Left cardiac atrium (tissue), 4 donors: ENCODE results near the gene TCAF1. TPM values are rescaled to one million over a fixed set of nuclear protein-coding genes. Genes with fewer than 3 reads are reported as not detected.
A peak's percentile ranks its signal among the peaks of the same experiment; 100 is the strongest.

Experiments
- ATAC-seq, 2 donors: fragments of 200-7000 bp; cut with Tn5 transposase; one replicate each; pipeline ENCODE4 v1.9.1; 2020; ENCODE audit warnings: mild to moderate bottlenecking in 2 of 2, moderate library complexity in 2 of 2
- DNase-seq: peaks from one replicate; pipeline ENCODE4 v3.0.0-alpha.2; 2020
- intact Hi-C, 2 donors: fragments of 100-400 bp; cut with DNase I; formaldehyde crosslinking; loops; one replicate each; pipeline versions ENCODE4 v1.14.1 to v1.15.1; 2022 to 2023
- long read RNA-seq: library from polyadenylated mRNA; unstranded; transcript quantifications from one replicate; pipeline ENCODE4 v2.0.0, GENCODE V29; 2021
- total RNA-seq, 2 donors: library from RNA; stranded (reverse); fragmentation: NEBNext Ultra II Directional; extraction: Animal tissue kit (Norgen Biotek cat#: 25700); gene quantifications; one replicate each; pipeline ENCODE4 v1.2.1, GENCODE V29; 2021
- donor health status: DM: no; HTN: yes; CAD: no.
- donor health status: DM: no; HTN: yes; CAD: no; lungs with severe emphysema.
- donor health status: DM: yes; HTN: yes; CAD: no.
- donor health status: Dilated cardiomyopathy.

The TCAF1 gene, protein sequence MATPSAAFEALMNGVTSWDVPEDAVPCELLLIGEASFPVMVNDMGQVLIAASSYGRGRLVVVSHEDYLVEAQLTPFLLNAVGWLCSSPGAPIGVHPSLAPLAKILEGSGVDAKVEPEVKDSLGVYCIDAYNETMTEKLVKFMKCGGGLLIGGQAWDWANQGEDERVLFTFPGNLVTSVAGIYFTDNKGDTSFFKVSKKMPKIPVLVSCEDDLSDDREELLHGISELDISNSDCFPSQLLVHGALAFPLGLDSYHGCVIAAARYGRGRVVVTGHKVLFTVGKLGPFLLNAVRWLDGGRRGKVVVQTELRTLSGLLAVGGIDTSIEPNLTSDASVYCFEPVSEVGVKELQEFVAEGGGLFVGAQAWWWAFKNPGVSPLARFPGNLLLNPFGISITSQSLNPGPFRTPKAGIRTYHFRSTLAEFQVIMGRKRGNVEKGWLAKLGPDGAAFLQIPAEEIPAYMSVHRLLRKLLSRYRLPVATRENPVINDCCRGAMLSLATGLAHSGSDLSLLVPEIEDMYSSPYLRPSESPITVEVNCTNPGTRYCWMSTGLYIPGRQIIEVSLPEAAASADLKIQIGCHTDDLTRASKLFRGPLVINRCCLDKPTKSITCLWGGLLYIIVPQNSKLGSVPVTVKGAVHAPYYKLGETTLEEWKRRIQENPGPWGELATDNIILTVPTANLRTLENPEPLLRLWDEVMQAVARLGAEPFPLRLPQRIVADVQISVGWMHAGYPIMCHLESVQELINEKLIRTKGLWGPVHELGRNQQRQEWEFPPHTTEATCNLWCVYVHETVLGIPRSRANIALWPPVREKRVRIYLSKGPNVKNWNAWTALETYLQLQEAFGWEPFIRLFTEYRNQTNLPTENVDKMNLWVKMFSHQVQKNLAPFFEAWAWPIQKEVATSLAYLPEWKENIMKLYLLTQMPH
- 10 to 100 TPM; 24.0 to 26.9 TPM for total RNA-seq
- long read RNA-seq, full-length matches to known transcripts = 6 of 37 reads
- long read RNA-seq, partial matches to known transcripts = 16 of 37 reads
- long read RNA-seq, other reads (novel, unspliced or antisense) = 15 of 37 reads

DNA sequence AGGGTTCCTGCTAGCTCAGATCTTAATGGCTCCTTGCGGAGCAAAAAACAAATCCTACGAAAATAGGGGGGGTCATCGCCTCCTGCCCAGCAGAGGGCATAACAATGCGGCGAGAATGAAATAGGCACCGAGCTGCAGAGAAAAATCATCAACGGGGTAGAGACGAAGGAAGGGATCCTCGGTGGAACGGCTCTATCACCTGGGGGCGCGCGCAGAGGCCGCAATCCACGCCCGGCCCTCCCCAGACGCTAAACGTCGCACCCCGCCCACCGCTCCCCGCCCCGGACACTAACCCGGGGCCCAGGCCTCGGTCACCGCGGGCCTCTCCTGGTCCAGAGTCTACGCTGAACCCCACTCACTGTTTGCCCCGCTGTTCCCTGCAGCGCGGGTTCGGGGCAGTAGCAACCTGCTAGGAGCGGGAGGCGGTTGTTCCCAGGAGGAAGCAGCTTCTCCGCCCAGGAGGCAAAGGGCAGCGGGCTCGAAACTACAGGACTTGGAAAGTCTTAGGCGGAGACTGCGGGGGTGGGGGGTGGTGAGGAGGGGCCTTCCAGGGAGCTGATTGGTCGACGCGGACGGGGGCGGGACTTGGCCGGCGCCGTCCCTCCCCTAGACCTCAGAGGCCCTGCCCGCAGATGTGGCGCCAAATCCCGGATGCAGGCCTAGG lies at the start of gene TCAF1:
Gene TCAF1, minus strand, starts transcription at position 509 of the 664 bp plus-strand sequence. CDS start 25,568 bp downstream, outside the sequence.
- intact Hi-C loops = no loop called here
- DNase-seq (peak; percentile 96), ATAC-seq (peak; percentile 98 to 99)

DNA sequence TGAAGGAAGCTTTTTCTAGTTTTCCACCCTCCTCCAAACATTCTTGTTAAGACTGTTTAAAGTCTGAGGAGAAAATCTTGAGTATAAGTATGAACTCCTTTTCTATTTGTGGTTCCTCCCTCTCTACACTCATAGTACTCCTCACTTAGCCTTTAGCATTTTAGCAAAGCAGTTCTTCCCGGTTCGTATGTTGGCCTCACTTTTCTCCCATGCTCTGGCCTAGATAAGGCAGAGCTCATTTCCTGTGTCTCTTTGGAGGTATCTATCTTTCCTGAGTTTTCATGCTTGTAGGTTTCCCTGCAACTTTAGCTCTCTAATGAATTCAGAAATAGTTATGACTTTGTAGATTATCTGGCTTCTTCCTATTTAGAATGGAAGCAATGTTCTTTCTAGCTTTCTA lies 46.8 kb upstream of the TCAF1 start:
- intact Hi-C loops = no loop called here
- DNase-seq (no peak), ATAC-seq (no peak)

DNA sequence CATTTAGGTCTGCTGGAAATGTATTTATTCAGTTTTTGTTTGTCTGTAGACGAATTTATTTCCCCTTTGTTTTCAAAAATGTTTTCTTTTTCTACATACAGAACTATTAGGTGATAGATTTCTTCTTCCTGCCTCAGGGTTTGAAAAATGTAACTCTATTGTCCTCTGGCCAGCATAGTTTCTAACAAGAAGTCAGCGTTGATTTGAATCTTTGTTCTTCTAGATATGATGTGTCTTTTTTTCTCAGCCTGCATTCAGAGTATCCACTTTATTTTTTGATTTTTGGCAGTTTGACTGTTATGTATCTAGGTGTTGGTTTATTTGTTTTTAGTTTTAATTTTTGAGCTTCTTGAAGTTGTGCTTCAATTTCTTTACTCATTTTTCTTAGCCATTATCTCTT lies 45.1 kb upstream of the TCAF1 start:
- DNase-seq (no peak), ATAC-seq (no peak)
- intact Hi-C loops = no loop called here

DNA sequence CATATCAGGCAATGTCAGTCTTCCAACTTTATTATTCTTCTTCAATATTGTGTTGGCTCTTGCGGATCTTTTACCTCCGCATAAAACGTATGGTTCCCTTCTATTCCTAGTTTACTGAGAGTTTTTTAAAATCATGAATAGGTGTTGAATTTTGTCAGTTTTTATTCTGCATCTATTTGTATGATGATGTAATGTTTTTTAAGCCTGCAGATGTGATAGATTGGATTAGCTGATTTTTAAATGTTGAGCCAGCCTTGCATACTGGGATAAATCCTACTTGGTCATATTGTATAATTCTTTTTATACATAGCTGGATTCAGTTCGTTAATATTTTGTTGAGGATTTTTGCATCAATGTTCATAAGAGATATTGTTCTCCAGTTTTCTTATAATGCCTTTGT lies 43.4 kb upstream of the TCAF1 start:
- intact Hi-C loops = no loop called here
- ATAC-seq (no peak), DNase-seq (no peak)

DNA sequence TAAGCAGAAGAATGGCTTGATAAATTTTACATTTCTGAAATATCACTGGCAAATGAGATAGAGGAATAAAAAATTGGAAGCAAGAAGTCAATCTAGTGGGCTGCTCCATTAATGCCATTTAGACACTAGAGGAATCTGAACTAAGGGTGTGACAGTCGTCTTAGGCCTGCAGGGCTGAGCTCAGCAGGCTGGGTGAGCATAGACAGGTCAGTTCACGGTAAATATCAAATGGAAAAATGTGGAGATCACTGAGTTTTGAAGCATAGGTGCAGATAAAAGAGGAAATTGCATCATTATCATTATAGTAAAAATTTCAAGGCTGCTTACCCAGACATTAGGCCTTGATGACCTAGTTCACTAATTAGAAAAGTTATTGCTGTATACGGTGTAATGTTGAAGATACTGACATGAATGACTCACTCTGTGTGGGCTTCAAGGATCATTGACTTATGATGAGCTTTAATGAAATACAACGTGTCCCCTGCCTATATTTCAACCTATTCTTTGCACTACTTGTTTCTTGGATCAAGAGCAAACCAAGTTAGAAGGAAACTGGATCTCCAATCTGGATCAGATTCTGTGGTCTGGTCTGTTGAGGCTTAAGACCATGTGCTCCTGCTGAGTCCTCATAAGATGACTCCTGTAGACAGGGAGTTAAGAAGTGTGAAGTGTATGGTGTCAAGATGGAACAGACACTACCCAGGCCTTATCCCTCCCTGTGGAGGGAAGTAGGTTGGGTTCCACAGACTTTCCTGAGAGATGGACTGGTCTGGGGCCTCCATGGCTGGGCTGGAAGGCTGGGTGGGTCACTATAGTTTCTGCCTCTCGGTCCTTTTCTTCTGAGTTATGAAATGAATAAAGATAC lies 36.6 kb upstream of the TCAF1 start:
- DNase-seq (no peak), ATAC-seq (no peak)
- intact Hi-C loops = no loop called here

DNA sequence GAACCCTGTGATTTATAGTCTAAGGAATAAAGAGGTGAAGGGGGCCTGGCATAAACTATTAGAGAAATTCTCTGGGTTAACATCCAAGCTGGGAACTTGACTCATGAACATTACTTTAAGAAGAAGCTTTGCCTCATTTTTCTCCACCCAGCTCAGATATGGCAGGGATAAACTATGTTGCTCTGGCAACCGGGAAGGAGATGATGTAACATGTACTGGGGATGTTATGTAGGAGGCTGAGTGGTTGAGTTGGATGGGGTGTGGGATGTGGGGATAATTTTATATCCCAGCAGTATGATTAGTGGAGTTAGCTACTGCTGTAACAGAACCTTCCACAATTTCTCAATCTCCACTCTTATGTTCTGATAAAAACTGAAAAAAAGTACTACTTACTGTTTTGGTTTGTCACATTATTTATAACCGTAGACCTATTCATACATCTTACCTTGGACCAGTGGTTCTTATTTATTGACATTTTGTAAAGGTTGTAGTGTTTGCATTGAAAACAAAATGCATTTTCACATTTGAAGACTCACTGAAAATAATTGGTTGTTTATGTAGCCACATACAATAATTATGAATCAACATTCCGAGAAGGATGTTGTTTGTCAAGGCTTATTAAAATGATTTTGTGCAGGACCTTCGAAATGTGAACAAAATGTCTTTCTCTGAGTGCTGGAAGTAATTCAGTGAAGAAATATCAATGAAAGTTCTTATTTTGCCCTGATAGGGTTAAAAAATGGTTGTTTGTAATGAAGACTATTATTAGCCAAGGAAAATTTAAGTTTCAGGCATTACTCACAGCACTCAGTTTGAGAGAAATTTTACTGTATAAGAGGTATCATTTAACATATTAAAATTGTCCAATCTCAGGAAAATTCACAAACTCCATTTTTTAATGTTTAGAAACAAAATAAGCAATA lies 34.4 kb upstream of the TCAF1 start:
- no peak for DNase-seq
- intact Hi-C loops = no loop called here
- peak; percentile 50 to 98 for ATAC-seq

DNA sequence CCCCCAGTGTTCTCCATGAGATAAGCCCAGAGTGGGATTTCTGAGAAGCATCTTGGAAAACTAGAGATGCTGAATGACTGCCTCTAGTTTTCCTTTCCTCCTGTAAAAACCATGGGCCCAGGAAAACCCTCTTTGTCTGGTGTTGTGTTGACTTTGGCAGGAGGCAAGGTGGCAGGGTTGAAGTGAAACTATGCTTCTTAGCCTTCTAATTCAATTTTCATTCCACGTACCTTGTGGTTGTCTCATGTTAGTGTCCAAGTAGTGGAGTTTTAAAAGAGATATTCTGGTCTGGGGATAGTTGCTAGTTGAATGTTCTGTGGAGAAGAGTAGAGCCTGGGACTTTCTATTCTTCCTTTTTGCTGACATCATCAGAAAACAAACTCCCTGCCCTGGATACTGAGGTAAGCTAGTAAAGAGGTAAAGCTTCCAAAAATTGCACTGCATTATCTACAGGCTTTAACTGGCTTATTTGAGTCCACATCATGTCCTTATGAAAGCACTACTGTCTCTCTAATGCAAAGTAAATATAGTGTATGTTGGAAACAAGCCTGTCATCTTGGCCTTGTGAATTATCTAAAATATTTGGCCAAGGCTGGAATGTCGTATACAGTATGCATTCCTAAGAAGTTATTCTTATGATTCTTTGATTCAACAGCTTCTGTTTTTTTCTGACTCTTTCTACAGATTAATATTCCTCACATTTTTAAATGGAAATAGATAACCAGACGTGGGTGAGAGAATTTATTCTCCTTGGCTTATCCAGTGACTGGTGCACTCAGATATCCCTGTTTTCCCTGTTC lies 32.8 kb upstream of the TCAF1 start, which contains the start of gene OR2F2:
Gene OR2F2, plus strand, starts transcription at position 708 of the 800 bp plus-strand sequence. Its CDS starts 0 bp downstream, at position 708.
- DNase-seq = no peak
- intact Hi-C loops = no loop called here
- ATAC-seq = peak in 1 of 2 donors; percentile 20

DNA sequence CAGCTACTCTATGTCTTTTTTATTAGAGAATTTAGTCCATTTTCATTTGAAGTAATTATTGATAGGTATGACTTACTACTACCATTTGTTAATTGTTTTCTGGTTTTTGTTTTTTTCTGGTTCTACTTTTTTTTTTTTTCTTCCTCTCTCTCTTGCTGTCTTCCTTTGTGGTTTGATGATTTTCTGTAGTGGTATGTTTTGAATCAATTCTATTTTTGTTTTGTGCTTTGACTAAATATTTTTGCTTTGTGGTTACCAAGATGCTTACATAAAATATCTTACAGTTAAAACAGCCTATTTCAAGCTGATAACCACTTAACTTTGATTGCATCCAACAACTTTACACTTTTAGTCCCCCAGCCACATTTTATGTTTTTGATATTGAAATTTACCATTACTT lies 29.8 kb upstream of the TCAF1 start:
- no peak for ATAC-seq
- DNase-seq = no peak
- intact Hi-C loops = no loop called here

DNA sequence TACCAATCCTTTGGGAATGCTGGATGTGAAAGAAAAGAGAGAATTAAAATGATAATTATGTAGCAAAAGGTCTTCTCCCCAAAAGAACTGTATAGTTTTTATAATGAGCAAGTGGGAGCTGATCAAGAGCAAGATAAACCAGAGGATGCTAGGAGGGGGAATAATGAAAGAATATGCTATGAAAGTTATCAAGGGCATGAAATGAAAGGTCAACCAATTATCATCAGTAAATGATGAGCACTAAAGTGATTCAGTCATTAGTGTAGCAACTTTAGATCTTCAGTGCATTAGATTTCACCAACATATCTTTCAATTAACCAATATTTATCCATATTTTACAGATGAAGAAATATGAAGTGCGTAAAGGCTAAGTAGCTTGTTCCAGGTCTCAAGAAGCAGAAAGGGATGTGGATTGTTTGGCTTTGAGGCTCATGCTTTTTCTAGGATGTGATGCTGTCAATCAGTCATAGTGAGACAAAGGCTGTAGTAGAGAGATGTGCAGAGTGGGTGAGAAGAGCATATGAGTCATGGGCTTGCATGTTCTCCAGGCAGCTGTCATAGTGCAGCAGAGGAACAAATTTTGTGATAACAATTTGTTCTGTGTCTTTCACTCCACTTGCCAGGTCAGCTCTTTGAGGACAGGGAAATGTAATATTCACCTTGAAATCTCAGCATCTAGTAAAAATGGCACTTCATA lies 27.4 kb upstream of the TCAF1 start:
- ATAC-seq = peak in 1 of 2 donors; percentile 55
- no peak for DNase-seq
- intact Hi-C loops = no loop called here

DNA sequence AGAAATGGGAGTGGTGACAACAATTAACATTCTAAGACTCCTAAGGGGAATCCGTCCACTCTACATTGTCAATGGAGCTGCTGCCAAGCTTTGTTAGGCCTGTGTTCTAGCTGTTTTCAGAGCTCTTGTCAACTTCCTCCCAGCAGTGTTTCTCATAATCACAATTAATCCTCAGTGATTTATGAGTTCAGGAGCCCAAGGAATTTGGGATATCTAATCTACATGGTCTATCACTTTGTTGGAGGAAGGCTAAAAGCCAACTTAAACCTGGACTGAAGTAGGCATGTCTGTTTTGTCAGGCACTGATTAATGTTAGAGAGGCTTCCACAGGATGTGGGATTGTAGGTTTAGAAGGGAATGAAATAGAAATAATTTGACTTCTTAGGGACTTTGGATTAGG lies 22.9 kb upstream of the TCAF1 start:
- DNase-seq (no peak), ATAC-seq (no peak)
- intact Hi-C loops = no loop called here

DNA sequence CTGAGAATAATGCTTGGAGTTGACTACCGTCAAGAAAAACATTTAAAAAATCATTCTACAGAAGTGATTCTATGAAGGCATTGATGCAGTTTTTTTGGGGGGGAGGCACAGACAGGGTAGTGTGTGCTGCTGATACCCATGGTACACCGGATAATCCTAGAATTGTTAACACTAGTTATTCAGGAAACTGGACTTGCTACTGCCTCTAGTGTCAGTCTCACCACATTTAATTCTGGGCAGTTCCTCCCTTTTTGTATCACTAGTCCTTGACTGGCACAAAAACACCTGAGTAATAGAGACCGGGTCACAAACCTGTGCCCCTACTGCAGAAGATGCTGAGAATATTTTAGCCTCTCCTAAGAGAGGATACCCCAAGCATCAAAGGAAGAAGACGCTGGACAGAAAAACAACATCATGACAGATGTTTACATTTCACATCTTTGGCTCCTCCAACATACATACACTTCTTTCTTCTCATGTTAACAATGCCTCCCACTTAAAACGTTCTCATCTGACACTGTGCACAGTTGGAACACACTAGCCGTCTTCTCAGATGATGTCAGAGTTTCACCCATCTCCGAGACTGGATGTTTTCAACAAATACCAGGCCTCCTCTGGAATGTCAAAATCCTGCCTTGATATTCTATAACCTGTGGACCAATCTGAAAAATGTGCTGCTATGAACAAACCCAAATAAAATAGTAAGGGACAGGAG lies 13.1 kb upstream of the TCAF1 start:
- intact Hi-C loops = no loop called here
- ATAC-seq (no peak), DNase-seq (no peak)

DNA sequence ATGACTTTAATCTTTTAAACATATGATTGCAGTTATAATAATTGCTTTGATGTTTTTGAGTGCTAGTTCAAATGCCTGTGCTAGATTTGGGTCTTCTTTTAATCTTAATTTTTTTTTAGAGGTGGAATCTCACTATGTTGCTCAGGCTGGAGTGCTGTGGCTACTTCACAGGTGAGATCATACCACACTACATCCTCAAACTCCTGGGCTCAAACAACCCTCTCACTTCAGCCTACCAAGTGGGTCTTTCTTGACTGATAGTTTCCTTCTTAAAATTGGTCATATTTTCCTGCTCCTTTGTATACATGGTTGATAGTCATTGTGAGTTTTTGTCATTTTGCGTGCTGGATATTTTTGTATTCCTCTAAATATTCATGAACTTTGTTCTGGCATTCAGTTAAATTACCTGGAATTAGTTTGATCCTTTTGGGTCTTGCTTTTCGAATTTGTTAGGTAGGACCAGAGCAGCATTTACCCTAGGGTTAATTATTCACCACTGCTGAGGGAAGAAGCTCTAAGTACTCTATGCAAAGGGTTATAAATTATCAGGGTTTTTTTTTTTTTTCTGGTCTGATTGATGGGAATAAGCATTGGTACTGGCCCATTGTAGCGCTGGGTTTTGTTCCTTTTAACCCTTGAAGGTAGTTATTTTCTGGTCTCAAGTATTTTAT lies 12.1 kb upstream of the TCAF1 start:
- DNase-seq (no peak), ATAC-seq (no peak)
- intact Hi-C loops = no loop called here

DNA sequence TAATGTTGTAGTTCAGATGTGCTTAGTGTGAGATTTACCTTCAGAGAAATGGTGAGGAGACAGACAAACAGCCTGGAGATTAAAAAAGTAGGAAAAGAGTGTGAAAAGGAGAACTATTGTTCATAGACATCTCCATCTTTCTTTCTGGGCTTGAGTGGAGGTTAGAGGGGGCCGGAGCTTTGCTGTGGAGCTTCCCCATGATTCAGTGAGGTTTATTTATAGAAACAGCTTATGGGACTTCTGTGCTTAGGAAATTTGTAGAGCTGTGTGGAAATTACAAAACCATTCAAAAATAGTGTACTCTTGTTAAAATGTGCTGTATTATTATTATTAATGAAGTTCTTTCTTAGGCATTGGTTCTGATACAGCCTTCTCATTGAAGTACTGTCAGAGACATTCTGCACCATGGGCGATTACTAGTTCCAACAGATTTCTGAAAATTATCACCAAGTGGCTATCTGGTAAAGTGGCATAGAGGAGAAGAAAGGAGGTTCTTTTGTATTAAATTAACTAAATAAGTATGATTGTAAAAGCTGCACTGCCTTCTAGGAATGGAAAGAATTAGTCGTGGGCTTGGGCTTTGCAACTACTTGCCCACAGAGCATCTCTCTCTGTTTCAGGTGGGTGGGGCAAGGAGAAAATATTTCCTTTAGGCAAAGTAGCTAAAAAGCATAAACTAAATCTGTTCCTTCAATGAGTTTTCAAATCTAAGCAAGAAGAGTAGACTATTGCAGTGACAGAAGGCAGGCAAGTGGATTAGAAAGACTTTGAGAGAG lies 8.7 kb upstream of the TCAF1 start:
- no peak for DNase-seq
- intact Hi-C loops = no loop called here
- ATAC-seq = no peak

DNA sequence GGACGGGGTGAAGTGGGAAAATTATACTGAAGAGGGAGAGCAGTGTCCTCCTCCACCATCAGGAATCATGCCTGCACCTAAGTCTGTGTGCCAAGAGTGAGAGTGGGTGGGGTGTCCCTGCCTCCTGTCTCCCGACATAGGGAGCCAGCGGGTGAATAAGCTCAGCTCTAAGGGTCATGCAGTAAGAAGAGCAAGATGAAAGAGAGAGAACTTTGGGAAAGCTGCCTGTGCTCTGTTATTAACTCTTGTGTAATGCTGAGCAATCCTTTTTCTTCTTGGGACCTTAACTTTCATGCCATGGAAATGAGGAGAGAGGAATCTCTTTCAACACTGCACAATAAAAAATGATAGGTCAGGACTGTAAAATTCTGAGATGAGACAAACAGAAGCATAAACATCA lies 7.9 kb upstream of the TCAF1 start:
- intact Hi-C loops = no loop called here
- ATAC-seq = peak in 1 of 2 donors; percentile 20

More for the DNA sequence above, 7.9 kb upstream of the TCAF1 start:
- DNase-seq = no peak
